Activated CD4-positive, alpha-beta T cell treated with anti-CD3 and anti-CD28 coated beads, Interleukin-2, Interleukin-6, amounts not matched to agents 100 ng/mL and 50 ng/mL, durations not matched to agents 16 hours and 8 hours (primary cell): ENCODE data around the gene ARFIP1.

Experiments
- DNase-seq: peaks from one replicate; pipeline ENCODE4 v3.0.0-alpha.2; 2020

Gene ARFIP1

GRCh38 chr4:152900395-152900794 lies 120.6 kb downstream of the ARFIP1 start:
- DNase-seq: no peak

GRCh38 chr4:152901205-152901604 lies 121.5 kb downstream of the ARFIP1 start:
- DNase-seq: no peak

GRCh38 chr4:152903658-152904057 lies 123.9 kb downstream of the ARFIP1 start:
- DNase-seq: no peak

DNA sequence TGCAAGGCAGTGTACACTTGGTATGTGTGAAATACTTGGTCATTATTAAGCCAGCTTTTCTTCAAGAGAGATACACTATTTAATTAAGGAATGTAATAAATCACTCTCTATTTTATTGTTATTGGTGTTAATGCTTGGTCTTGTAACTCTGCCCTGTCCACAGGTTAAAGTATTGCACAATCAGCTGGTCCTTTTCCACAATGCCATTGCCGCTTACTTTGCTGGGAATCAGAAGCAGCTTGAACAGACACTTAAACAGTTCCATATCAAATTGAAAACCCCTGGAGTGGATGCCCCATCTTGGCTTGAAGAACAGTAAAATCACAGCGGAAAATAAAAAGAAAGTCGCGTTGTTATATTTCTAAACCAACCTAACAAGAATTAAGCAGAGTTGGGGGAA lies 130.1 kb downstream of the ARFIP1 start:
- DNase-seq: no peak

DNA sequence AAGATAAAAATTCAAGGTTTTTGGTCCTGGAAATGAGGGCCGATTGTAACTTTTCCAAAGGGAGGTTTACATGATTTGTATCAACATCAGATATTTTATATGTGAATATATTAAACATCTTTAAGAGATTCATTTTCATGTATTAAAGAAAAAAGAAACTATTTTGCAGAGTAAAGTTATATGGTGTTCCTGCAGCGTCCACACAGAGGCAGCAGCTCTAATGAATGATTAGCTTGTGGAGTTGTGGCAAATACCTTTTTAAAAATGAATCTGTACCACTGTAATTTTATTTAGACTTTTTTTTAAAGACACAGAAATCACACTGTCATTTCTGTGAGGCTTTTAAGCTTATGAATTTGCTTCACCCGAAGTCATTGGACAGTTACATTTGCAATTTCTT lies 130.8 kb downstream of the ARFIP1 start:
- no peak for DNase-seq

DNA sequence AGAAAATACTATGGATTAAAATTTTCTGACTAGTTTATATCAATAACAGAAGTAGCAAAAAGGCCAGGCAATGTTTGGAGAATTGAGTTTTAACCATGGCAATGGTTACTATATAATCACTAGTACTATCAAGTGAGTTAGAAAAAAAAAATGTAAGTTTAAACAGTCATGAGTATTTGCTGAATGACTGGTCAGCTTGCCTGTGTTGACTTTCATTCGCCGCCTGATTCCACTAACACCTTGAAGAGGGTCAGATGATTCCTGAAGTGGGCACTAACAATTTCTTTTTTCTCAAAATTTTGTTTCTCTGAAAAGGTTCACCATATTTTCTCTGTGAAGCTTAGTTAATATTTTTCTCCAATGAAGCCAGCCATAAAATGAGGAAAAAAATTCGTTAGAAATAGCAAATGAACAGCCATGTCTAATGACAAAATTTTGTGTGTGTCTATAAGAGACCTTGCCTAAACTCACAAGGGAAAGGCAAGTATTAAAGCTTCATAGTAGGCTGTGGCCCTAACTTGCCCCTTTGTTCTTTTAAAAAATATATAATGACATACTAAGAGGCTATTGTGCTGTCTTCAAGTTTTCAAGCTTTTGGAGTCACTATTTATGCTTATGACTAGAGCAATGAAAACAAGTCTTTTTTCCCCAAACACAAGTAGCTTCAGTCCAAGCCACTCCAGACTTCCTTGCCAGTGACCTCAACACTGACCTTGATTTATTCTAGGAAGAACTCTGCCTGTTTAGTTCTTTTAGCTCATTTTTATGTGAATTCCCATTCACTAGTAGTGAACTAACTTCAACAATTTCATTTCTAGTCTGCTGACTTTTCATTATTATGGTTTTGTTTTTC lies 138.0 kb downstream of the ARFIP1 start:
- no peak for DNase-seq

DNA sequence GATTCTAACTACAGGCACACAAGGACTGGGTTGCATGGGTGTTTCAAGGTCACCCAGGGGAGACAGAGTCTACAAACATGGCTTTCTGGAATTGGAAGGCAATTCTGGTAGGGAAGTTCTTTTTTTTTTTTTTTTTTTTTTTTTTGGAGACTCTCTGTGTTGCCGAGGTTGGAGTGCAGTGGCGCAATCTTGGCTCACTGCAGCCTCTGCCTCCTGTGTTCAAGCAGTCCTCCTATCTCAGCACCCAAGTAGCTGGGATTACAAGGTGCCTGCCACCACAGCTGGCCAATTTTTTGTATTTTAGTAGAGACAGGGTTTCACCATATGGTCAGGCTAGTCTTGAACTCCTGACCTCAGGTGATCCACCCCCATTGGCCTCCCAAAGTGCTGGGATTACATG lies 140.1 kb downstream of the ARFIP1 start:
- no peak for DNase-seq

GRCh38 chr4:152920768-152921167 lies 141.0 kb downstream of the ARFIP1 start:
- no peak for DNase-seq

- DNase-seq: no peak
Measured at GRCh38 chr4:152921284-152921683, 141.5 kb downstream of the ARFIP1 start.

DNA sequence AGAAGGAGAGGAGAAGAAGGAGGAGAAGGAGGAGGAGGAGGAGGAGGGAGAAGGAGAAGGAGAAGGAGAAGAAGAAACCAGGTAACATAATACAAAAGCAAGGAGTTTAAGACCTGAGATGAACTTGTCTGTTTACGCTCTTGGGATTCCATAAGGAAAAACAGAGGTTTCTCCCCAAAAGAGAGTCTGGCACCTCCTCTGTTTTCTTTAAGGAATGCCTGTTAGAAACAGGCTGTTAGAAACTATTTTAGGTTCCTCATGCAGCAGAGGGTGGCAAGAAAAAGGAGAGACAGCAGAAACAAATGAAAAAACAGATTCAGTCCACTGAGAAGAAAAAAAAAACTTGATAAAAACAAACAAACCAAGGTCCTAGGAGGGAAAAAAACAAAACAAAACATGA lies 146.1 kb downstream of the ARFIP1 start:
- DNase-seq: no peak

GRCh38 chr4:152926959-152927358 lies 147.2 kb downstream of the ARFIP1 start:
- no peak for DNase-seq

GRCh38 chr4:152927737-152928136 lies 148.0 kb downstream of the ARFIP1 start:
- DNase-seq: no peak

- DNase-seq: no peak
Measured at GRCh38 chr4:152928286-152928685, 148.5 kb downstream of the ARFIP1 start.

GRCh38 chr4:152929888-152930287 lies 150.1 kb downstream of the ARFIP1 start:
- DNase-seq: no peak

- peak; percentile 32 for DNase-seq
Measured at GRCh38 chr4:152935143-152935542, 155.4 kb downstream of the ARFIP1 start.

- no peak for DNase-seq
Measured at GRCh38 chr4:152935631-152936445, 156.1 kb downstream of the ARFIP1 start, which contains the start of gene FHDC1. FHDC1 (plus strand) TSS chr4:152936323; CDS start chr4:152943058, 6,735 bp downstream.

- DNase-seq: no peak
Measured at GRCh38 chr4:152936446-152937335, 156.9 kb downstream of the ARFIP1 start.

DNA sequence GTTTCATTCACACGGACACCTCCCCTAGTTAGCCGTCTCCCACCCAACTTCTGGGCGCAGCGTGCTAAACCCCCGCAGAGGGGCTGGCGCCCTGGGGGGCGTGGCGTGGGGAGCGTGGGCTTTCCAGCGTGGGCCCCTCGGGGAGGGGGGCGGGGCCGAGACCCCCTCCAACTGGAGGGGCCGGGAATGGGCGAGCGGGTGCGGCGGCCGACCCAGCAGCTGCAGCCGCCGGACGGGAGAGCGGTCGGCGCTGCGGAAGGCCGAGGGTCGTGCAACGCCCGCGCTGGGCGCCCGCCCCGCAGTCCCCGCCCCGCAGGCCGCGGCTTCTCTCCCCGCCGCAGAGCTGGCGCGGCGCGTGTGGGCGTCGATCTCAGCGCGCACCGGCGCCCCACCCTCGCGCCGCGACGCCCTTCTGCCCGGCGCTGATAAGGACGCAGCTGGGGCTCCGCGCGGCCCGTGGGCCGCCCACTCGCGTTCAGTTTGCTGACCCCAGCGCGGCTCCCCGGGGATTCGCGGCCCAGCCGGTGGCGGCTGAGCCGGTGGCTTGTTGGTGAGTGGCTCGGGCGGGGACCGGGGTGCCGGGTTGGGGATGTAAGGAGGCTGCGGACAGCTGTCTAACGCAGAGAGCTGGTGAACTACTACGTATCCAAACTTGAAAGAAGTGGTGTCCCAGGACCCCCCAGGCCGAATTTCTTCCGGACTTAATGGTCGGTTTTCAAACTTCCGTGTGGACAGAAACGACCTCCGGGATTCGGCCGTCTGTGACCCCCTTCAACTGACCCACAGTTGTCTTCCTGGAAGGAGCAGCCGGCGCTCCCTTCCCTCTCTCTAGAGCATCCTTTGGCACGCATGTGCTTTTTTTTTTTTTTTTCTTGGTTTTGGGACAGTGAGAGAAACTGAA lies 157.8 kb downstream of the ARFIP1 start:
- no peak for DNase-seq

GRCh38 chr4:152938237-152938947 lies 158.6 kb downstream of the ARFIP1 start:
- no peak for DNase-seq

DNA sequence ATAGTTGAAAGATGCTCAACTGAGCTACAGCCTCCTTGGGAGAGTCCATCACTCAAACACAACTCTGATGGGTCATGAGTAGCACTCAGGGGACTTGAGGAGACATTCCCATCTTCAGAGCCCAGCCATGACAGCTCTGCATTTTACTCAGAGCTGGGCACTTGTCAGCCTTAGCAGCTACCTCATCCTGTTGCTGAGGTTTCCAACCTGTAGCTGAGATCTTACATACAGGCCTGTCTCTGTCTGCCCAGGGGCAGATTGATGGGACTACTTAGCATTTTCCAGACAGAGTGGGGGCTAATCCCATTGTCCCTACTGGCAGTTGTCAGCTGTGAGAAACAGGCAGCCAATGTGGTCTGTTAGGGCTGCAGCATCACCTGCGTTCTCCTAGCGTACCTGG lies 159.9 kb downstream of the ARFIP1 start:
- no peak for DNase-seq

DNA sequence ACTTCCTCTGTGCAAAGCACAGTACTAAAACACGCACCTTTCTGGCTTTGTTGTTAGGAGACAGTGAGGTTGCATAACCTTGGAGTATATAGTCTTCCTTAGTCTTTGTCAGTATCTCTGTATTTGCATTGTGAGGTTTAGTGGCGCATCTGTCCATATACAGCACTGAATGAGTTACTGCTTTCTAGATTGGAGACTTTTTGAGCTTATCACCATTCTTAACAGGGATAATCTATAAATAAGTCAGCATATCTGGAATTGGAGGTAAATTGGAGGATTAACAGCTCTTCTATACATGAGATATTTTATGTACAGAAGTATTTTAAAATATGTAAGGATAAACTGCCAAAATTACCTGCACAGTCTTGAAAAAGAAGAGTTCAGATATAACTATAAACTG lies 160.7 kb downstream of the ARFIP1 start:
- DNase-seq: no peak
